Loucy (cell line): ENCODE results near the gene TCF7L2.

Experiments used
- CTCF ChIP-seq: fragments of 200-600 bp; sonication (generic); conservative IDR thresholded peaks from 2 replicates; pipeline ENCODE4 v1.5.1; 2014; ENCODE audit warnings: mild to moderate bottlenecking, antibody characterized with exemption, low read length
- EZH2phosphoT487 ChIP-seq: fragments of 200-600 bp; IDR thresholded peaks from 2 replicates; pipeline ENCODE4 v1.6.1; 2018; ENCODE audit warnings: antibody characterized with exemption, mild to moderate bottlenecking, moderate library complexity, borderline replicate concordance

GRCh38 chr10:113183573-113183972 is 233.5 kb downstream of the TCF7L2 start:
- TF ChIP-seq CTCF (no peak), EZH2phosphoT487 (no peak)
